Diencephalon (tissue), 1 donor: ENCODE results near the gene GNE. TPM values are rescaled to one million over a fixed set of nuclear protein-coding genes. Genes with fewer than 3 reads are reported as not detected.

Experiments used
- small RNA-seq: library from RNA; depleted of rRNA; stranded (forward); fragments of <200 nt; gene quantifications from one replicate; pipeline ENCODE3, GENCODE V24; 2014
- total RNA-seq: library from RNA; depleted of rRNA; stranded (reverse); fragments of >200 nt; gene quantifications from one replicate; pipeline ENCODE4 v1.2.3, GENCODE V29; 2014

The GNE gene, protein sequence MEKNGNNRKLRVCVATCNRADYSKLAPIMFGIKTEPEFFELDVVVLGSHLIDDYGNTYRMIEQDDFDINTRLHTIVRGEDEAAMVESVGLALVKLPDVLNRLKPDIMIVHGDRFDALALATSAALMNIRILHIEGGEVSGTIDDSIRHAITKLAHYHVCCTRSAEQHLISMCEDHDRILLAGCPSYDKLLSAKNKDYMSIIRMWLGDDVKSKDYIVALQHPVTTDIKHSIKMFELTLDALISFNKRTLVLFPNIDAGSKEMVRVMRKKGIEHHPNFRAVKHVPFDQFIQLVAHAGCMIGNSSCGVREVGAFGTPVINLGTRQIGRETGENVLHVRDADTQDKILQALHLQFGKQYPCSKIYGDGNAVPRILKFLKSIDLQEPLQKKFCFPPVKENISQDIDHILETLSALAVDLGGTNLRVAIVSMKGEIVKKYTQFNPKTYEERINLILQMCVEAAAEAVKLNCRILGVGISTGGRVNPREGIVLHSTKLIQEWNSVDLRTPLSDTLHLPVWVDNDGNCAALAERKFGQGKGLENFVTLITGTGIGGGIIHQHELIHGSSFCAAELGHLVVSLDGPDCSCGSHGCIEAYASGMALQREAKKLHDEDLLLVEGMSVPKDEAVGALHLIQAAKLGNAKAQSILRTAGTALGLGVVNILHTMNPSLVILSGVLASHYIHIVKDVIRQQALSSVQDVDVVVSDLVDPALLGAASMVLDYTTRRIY
- total RNA-seq, result 41.1 TPM

DNA sequence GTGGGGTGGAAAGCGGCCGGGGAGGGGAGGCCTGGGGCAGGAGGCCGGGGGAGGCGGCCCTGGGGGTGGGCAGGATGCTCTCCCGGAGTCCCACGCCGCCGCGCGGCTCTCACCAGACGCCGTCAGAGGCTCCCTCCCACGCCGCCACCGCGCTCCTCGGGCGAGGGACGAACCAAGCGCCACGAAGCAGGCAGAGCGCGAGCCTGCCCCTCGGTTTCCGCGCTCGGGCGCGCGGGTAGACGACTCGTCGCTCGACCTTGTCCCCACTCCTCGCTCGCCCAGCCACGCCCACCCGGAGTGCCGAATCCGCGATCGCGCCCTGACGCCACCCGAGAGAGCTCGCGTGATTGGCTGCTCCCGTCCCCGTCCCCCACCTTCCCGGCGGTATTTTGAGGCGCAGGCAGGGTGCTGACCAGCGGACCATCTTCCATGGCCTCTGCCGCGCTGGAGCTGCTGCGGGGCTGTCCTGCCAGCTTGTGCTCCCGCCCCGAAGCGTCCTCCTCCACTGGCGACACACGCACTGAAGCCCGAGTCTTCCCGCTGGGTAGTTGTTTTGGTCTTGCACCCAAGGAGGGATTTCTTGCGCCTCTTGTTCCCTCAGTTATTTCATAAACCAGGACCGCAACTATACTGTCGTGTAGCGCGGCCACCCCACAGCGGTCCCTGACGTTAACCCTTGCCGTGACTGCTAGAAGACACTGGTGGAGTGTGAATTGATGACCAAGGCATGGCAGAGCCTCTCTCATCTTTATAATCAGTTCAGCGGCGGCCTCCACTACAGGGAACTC, at the start of gene GNE:
GNE (minus strand) TSS at position 241 of the 788 bp plus-strand sequence. CDS start 9,093 bp downstream, outside the sequence.

DNA sequence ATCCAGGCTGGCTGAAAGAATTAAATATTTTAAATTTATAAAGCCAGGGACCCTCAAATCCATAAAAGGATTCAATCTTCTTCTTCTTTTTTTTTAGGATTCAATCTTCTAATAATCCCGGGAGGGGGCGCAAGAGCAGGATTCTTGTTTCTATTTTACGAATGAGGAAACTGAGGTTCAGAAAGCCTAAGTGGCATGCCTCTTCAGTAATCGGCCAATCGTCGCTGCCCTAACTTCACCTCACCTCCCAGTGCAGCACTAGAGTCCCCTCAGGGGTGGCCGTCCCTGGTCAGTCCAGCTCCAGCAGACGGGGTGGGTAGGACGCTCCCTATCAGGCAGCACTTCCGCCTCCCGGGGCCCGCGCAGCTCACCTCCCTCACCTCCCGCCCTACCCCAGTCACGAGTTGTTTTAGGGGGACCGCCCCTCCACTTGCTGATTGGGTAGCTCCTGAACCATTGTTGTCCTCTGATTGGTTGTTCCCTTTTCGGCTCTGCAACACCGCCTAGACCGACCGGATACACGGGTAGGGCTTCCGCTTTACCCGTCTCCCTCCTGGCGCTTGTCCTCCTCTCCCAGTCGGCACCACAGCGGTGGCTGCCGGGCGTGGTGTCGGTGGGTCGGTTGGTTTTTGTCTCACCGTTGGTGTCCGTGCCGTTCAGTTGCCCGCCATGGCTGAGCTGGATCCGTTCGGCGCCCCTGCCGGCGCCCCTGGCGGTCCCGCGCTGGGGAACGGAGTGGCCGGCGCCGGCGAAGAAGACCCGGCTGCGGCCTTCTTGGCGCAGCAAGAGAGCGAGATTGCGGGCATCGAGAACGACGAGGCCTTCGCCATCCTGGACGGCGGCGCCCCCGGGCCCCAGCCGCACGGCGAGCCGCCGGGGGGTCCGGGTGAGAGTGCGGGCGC, 67.6 kb downstream of the GNE start, which contains the start of gene CLTA:
CLTA (plus strand) TSS at position 534 of the 902 bp plus-strand sequence; CDS start at position 670, 136 bp downstream.

DNA sequence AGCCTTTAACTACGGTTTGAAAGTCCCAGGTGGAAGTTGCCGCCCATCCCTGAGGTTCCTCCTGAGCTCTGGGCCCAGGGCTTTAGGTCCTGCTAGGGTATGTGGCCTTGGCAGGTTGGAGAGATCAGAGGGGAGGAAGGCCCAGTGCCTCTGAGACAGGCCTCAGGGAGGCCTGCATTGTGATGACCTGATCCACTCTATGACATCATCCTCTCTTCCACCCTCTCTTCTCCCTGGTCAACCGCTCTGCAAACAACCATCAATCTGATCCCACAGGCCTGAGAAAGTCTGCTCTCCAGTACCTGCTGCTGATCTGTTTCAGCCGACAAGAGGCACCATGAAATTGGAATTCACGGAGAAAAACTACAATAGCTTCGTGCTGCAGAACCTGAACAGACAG, 89.1 kb downstream of the GNE start, which contains the start of gene CCIN:
CCIN (plus strand) TSS at position 223 of the 400 bp plus-strand sequence; CDS start at position 338, 115 bp downstream.

Small RNA genes within 50 kb of the gene (small RNA-seq; reads per million reads assigned to genes)
- gene RNU4-53P, result not detected

Other genes starting within 250 kb of the GNE start
- gene RECK, start 221.5 kb downstream of the GNE start, total RNA-seq, result 9.0 TPM
- 15.0 TPM for gene GLIPR2, start 121.7 kb downstream of the GNE start, total RNA-seq
- gene CCIN, start 89.1 kb downstream of the GNE start, total RNA-seq, result 0.23 TPM
- gene CLTA, start 67.5 kb downstream of the GNE start, total RNA-seq, result 136 TPM
- gene RNF38, start 141.8 kb upstream of the GNE start, total RNA-seq, result 51.9 TPM